KMS-11 (cell line): Measurements from ENCODE around the gene CREB3L4.

Experiments
- H2AFZ ChIP-seq: fragments of 200-600 bp; sonication (generic); 2 replicates; pipeline ENCODE4 v1.6.1; 2016; ENCODE audit warnings: antibody characterized with exemption, mixed run types, low read depth
- H3K27ac ChIP-seq: fragments of 200-600 bp; sonication (generic); 2 replicates; pipeline ENCODE4 v1.6.1; 2016; ENCODE audit warnings: mild to moderate bottlenecking, mixed run types
- H3K27me3 ChIP-seq: fragments of 200-600 bp; sonication (generic); 2 replicates; pipeline ENCODE4 v1.6.1; 2017; ENCODE audit warnings: mild to moderate bottlenecking, low read depth, mixed run types, moderate library complexity; ENCODE audit not compliant: insufficient read depth
- H3K36me3 ChIP-seq: fragments of 200-600 bp; sonication (generic); 2 replicates; pipeline ENCODE4 v1.6.1; 2017; ENCODE audit warnings: mild to moderate bottlenecking, mixed run types; ENCODE audit not compliant: insufficient read depth
- H3K4me1 ChIP-seq: fragments of 200-600 bp; sonication (generic); 2 replicates; pipeline ENCODE4 v1.6.1; 2016; ENCODE audit warnings: mild to moderate bottlenecking, low read depth, mixed run types; ENCODE audit not compliant: poor library complexity, severe bottlenecking
- H3K4me2 ChIP-seq: fragments of 200-600 bp; sonication (generic); 2 replicates; pipeline ENCODE4 v1.7.0; 2016; ENCODE audit warnings: mild to moderate bottlenecking, mixed run types
- H3K4me3 ChIP-seq: fragments of 200-600 bp; sonication (generic); IDR thresholded peaks from 2 replicates; pipeline ENCODE4 v1.6.1; 2017; ENCODE audit warnings: low read depth, low read length, mixed read lengths; ENCODE audit not compliant: insufficient read depth
- H3K79me2 ChIP-seq: fragments of 200-600 bp; sonication (generic); 2 replicates; pipeline ENCODE4 v1.6.1; 2016; ENCODE audit warnings: low read depth, mixed run types; ENCODE audit not compliant: insufficient read depth
- H3K9ac ChIP-seq: fragments of 200-600 bp; sonication (generic); 2 replicates; pipeline ENCODE4 v1.6.1; 2016; ENCODE audit warnings: mild to moderate bottlenecking, mixed run types
- H4K20me1 ChIP-seq: fragments of 200-600 bp; sonication (generic); 2 replicates; pipeline ENCODE4 v1.6.1; 2016; ENCODE audit warnings: mild to moderate bottlenecking, mixed run types; ENCODE audit not compliant: insufficient read depth
- TF ChIP-seq, protein P1 (sequence below): fragments of 200-600 bp; sonication (generic); conservative IDR thresholded peaks from 2 replicates; pipeline ENCODE4 v1.6.1; 2017; ENCODE audit warnings: low read depth, mild to moderate bottlenecking, antibody characterized with exemption, low read length, moderate library complexity, mixed read lengths

CREB3L4 gene

DNA sequence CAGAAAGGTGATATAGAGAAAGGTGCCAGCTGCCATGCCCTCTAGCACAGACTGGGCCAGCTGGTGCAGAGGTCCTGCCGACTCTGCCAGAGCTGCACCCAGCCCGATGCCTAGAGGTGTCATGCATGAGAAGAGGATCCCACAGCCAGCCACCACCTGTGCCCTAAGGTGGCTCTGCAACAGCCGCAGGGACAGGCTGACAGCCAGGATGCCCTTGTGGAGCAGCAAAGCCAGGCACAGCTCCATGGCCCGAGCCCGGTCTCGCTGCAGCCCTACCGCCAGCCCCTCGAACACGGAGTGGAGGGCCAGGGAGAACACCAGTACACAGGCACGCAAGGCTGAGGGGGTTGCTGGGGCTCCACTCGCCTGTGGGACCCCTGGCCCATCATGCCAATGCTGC lies 7.5 kb upstream of the CREB3L4 start:
- H3K79me2 ChIP-seq = peaks cover 44% of the 10 kb centered on the region
- TF ChIP-seq, protein P1, sequence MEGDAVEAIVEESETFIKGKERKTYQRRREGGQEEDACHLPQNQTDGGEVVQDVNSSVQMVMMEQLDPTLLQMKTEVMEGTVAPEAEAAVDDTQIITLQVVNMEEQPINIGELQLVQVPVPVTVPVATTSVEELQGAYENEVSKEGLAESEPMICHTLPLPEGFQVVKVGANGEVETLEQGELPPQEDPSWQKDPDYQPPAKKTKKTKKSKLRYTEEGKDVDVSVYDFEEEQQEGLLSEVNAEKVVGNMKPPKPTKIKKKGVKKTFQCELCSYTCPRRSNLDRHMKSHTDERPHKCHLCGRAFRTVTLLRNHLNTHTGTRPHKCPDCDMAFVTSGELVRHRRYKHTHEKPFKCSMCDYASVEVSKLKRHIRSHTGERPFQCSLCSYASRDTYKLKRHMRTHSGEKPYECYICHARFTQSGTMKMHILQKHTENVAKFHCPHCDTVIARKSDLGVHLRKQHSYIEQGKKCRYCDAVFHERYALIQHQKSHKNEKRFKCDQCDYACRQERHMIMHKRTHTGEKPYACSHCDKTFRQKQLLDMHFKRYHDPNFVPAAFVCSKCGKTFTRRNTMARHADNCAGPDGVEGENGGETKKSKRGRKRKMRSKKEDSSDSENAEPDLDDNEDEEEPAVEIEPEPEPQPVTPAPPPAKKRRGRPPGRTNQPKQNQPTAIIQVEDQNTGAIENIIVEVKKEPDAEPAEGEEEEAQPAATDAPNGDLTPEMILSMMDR = no peak
- peaks cover 55% of the 10 kb centered on the region for H3K4me1 ChIP-seq
- no peak overlapping the region for H3K27ac ChIP-seq
- H3K4me3 ChIP-seq = no peak overlapping the region
- no peaks in the 10 kb centered on the region for H3K27me3 ChIP-seq
- no peak overlapping the region for H2AFZ ChIP-seq
- H3K9ac ChIP-seq = no peak overlapping the region
- no peak overlapping the region for H3K4me2 ChIP-seq
- H3K36me3 ChIP-seq = no peaks in the 10 kb centered on the region
- H4K20me1 ChIP-seq = 0 out of 2 replicates have a peak, but pooled peaks cover 7% of the 10 kb centered on the region

DNA sequence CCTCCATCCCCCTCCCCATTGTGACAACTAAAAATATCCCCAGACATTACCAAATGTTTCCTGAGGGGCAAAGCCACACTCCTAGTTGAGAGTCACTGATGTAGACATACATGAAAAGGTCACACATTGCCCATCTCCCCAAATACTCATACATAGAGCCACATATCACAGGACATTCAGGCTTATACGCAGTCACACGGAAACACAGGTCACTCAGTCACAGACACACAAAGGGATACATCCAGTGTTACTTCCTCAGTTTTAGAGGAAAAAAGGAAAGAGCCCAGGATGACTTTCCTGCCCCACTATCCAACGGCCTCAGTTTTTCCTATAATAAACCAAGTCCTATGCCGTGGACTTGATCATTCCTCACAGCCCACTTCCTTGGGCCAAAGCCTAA lies 6.3 kb upstream of the CREB3L4 start:
- H3K27ac ChIP-seq = no peak overlapping the region
- H3K36me3 ChIP-seq = no peaks in the 10 kb centered on the region
- H3K27me3 ChIP-seq = no peaks in the 10 kb centered on the region
- H3K4me3 ChIP-seq = no peak overlapping the region
- 0 out of 2 replicates have a peak, but pooled peaks cover 6% of the 10 kb centered on the region for H4K20me1 ChIP-seq
- peaks cover 61% of the 10 kb centered on the region for H3K4me1 ChIP-seq
- TF ChIP-seq, protein P1 = no peak
- no peak overlapping the region for H2AFZ ChIP-seq
- peak overlapping the region; percentile 99; the same call in 1 of the 2 replicates for H3K4me2 ChIP-seq
- no peak overlapping the region for H3K9ac ChIP-seq
- H3K79me2 ChIP-seq = peaks cover 45% of the 10 kb centered on the region

DNA sequence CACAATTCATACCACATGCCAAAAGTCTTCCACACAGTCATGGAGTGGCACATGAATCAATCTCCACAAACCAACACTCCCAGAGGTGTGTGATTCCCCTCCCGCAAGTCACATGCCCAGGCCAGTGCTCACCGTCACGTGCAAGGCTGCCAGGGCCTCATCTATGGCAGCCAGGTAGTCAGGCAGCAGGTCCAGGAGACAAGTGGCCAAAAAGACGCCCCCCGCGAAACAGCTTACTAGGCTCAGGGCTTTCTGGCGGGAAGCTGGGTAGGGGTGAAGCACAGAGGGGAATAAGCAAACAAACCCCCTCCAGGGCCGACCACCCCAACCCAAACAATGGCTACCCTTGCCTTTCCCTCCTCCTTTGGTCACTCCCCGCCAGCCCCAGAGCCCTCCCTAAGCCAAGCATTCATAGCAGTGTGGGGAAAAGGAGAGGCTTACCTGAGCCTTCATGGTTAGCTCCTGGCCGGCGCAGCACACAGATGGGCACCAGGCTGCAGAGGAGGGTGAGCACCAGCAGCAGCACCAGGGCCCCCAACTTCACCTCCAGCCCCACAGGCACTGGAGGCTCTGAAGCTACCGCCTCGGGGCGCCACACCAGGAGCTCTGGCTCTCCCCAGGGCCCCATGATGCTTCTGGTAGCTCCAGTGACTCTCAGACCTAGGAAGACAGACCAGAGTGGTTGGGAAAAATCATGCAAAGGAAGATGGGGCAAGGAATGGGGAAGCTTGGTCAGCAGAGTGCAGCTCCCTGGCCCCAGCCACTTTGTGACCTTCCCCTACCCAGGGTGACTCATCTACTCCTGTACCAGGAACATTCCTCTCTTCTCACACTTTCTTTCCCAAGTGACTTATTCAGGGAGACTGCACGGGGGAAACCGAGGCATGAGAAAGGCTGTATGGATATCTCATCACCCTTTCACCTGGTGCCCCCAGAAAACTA lies 5.3 kb upstream of the CREB3L4 start:
- no peaks in the 10 kb centered on the region for H4K20me1 ChIP-seq
- H3K79me2 ChIP-seq = peaks cover 41% of the 10 kb centered on the region
- peak overlapping the region; percentile 25; the same call in 1 of the 2 replicates for H3K27ac ChIP-seq
- peak overlapping the region; percentile 48; the same call in 1 of the 2 replicates for H3K9ac ChIP-seq
- TF ChIP-seq, protein P1 = no peak
- peaks cover 55% of the 10 kb centered on the region for H3K4me1 ChIP-seq
- peak overlapping the region; percentile 98 for H3K4me3 ChIP-seq
- H3K36me3 ChIP-seq = no peaks in the 10 kb centered on the region
- peak overlapping the region; percentile 72 for H2AFZ ChIP-seq
- H3K4me2 ChIP-seq = peak overlapping the region; percentile 99
- no peaks in the 10 kb centered on the region for H3K27me3 ChIP-seq

DNA sequence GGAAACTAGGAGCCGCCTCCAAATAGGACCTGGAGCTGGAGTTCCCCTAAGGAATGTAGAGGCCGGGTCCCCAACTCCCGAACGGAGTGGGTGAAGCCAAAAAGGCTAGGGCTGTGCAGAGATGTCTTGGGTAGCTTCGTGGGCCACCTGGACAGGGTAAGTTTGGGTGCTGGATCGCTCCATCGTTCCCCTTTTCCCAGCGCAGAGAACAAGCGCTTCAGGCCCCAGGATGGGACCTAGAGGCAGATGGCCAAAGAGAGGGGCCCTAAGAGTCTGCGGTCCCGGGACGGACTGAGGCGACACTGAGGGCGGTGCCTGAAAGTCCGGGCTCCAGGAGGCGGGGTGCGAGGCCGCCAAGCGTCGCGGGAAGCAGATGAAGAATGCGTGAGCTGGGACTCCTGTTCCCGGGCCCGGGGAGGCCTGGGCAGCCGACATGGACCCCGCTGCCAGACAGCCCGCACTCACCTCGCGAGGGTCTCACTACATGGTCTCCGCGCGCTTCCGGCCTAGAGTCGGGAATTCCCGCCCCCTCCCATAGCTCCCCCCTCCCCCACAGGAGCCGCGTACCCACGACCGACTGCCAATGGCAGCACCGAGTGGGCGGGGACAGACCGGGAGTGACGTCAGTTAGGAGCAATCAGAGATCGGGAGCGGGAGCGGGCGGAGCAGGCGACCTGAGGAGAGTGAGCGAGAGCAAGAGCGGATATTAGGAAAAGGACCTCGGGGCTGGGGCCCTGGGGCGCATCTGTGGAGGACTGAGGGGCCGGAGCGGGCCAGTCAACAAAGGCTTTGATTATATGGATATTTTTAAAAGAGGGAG lies 4.5 kb upstream of the CREB3L4 start, which contains the start of gene SLC39A1:
TSS of gene SLC39A1 (minus strand) at position 508 of the 820 bp plus-strand sequence. CDS start 822 bp downstream, outside the sequence.
- Histone ChIP-seq H3K9ac (peak within 1 kb of the TSS; percentile 48), H3K4me2 (peak within 1 kb of the TSS; percentile 99), H2AFZ (peak within 1 kb of the TSS; percentile 72), H4K20me1 (no peaks in the 10 kb centered on the region), H3K79me2 (peaks cover 33% of the 10 kb centered on the region), H3K4me1 (peaks cover 61% of the 10 kb centered on the region), H3K4me3 (peak within 1 kb of the TSS; percentile 98), H3K36me3 (no peaks in the 10 kb centered on the region), H3K27ac (peak within 1 kb of the TSS; percentile 25), H3K27me3 (no peaks in the 10 kb centered on the region)
- TF ChIP-seq, protein P1 = no peak
